Measurements from ENCODE around the gene SP1. TPM values are rescaled to one million over a fixed set of nuclear protein-coding genes. Genes with fewer than 3 reads are reported as not detected.
"Not testable (repeated sequence)": the region's sequence is repeated elsewhere in the genome, so short reads cannot be mapped to it uniquely, and the experiment has no call there.

SP1 gene
- total and polyA plus RNA-seq, 9 donors, result 25.7 to 109 (median 85.9) TPM

GRCh38 chr12:53430116-53430515 is 50.1 kb downstream of the SP1 start:
- 79 to 83% (median 79%) methylated on average over 5 of the region's 5 CpGs for WGBS, 3 donors
- no peak overlapping the region for H3K4me3 ChIP-seq

DNA sequence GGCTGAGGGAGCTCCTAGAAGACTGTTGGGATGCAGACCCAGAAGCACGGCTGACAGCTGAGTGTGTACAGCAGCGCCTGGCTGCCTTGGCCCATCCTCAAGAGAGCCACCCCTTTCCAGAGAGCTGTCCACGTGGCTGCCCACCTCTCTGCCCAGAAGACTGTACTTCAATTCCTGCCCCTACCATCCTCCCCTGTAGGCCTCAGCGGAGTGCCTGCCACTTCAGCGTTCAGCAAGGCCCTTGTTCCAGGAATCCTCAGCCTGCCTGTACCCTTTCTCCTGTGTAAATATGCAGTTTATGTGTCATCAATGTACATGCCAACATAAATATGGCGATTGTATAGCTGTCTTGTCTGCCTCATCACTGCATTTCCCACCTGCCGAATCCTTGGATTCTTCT is 51.2 kb downstream of the SP1 start:
- Histone ChIP-seq H3K36me3 (no peaks in the 10 kb centered on the region), H3K27me3 (no peaks in the 10 kb centered on the region), H3K9me3 (no peaks in the 10 kb centered on the region), H3K4me1 (ENCODE audit: insufficient read depth) (peaks cover 2% of the 10 kb centered on the region), H3K4me3 (no peak overlapping the region), H3K27ac (no peak overlapping the region)
- no peak for TF ChIP-seq CTCF (IDR thresholded peaks at IDR 0.05)
- no peak for TF ChIP-seq POLR2A (IDR thresholded peaks at IDR 0.05)
- no peak for TF ChIP-seq EP300 (IDR thresholded peaks at IDR 0.05)
- intact Hi-C loops (cut with DNase I), result no loop called here
- 71 to 77% (median 76%) methylated on average over 7 of the region's 7 CpGs for WGBS, 3 donors
- DNase-seq, result peak in 1 of 5 donors; percentile 23

More at GRCh38 chr12:53430116-53430515, 50.1 kb downstream of the SP1 start:
- TF ChIP-seq EP300 (IDR thresholded peaks at IDR 0.05), result no peak
- TF ChIP-seq POLR2A (IDR thresholded peaks at IDR 0.05), result no peak
- TF ChIP-seq CTCF (IDR thresholded peaks at IDR 0.05), result no peak
- Histone ChIP-seq H3K27ac (no peak overlapping the region), H3K4me1 (ENCODE audit: insufficient read depth) (peaks cover 9% of the 10 kb centered on the region), H3K9me3 (no peaks in the 10 kb centered on the region), H3K36me3 (no peaks in the 10 kb centered on the region), H3K27me3 (no peaks in the 10 kb centered on the region)
- intact Hi-C loops (cut with DNase I), result no loop called here
- DNase-seq, result peak in 1 of 5 donors; percentile 23

- H3K27ac ChIP-seq; intact Hi-C loops (cut with DNase I): not testable (repeated sequence)
These were observed 55.4 kb downstream of the SP1 start for GRCh38 chr12:53435326-53435725.

DNA sequence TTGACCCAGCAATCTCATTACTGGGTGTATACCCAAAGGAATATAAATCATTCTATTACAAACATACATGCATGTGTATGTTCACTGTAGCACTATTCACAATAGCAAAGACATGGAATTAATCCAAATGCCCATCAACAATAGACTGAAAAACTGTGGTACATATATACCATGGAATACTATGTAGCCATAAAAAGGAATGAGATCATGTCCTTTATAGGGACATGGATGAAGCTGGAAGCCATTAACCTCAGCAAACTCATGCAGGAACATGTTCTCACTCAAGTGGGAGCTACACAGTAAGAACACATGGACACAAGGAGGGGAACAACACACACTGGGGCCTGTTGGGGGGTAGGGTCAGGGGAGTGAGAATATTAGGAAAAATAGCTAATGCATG is 59.6 kb downstream of the SP1 start:
- H3K36me3 ChIP-seq; H3K27me3 ChIP-seq; H3K4me1 ChIP-seq (ENCODE audit: insufficient read depth); H3K27ac ChIP-seq; H3K9me3 ChIP-seq; H3K4me3 ChIP-seq; DNase-seq; intact Hi-C loops (cut with DNase I): not testable (repeated sequence)

More at GRCh38 chr12:53435326-53435725, 55.4 kb downstream of the SP1 start:
- not testable (repeated sequence) for H3K36me3 ChIP-seq; H3K4me1 ChIP-seq (ENCODE audit: insufficient read depth); H3K4me3 ChIP-seq; H3K27me3 ChIP-seq; H3K9me3 ChIP-seq; DNase-seq
- 93 to 95% (median 93%) methylated on average over 9 of the region's 9 CpGs for WGBS, 3 donors

- intact Hi-C loops (cut with DNase I), result loop anchor here in 1 of 4 donors (5.0 kb wide), 1 partner anchor 61 kb away; the partner anchor contains the start of gene TARBP2
- DNase-seq, result peak; percentile 97 to 99 (median 98)
- Histone ChIP-seq H3K27ac (peak within 1 kb of the TSS; percentile 79 to 85), H3K36me3 (no peaks in the 10 kb centered on the region), H3K4me1 (ENCODE audit: insufficient read depth) (peaks cover 5% of the 10 kb centered on the region), H3K27me3 (no peaks in the 10 kb centered on the region), H3K4me3 (peak within 1 kb of the TSS; percentile 75), H3K9me3 (no peaks in the 10 kb centered on the region)
- TF ChIP-seq POLR2A (IDR thresholded peaks at IDR 0.05) (peak; percentile 97), CTCF (IDR thresholded peaks at IDR 0.05) (no peak), EP300 (IDR thresholded peaks at IDR 0.05) (no peak)
- WGBS, 3 donors, result 1 to 2% (median 1%) methylated on average over 31 of the region's 31 CpGs
These were observed 61.3 kb downstream of the SP1 start, which contains the start of gene PRR13 for GRCh38 chr12:53441040-53441833. TSS of gene PRR13 (plus strand) at chr12:53441734. CDS start at chr12:53442715, 981 bp downstream.
